ENCODE data around the gene ADO. TPM values are rescaled to one million over a fixed set of nuclear protein-coding genes. Genes with fewer than 3 reads are reported as not detected.

ADO gene
- total RNA-seq, 2 experiments from 2014 or later = 22.5 to 23.3 TPM

DNA sequence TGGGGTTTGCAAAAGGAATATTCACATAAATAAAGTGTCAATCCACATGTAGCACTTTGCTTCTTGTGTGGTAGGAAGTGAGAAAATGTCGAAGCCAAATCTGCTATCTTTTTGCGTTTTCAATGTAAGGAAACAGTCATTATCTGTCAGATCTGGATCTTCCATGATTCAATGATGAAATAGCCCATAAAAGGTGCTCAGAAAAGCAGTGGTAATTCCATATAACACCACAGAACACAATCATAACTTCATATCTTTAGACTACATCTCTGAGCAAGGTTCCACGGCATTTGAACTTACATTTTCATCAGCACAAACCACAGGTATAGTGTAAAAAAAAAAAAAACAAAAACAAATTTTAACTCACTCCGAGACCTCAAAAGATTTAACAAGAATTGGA, 51.5 kb downstream of the ADO start:
- H3K27ac Mint-ChIP-seq = peak overlapping the region; percentile 70
- no peak for DNase-seq

More for the DNA sequence above, 51.5 kb downstream of the ADO start:
- no peak overlapping the region for H3K4me3 Mint-ChIP-seq
- H3K27me3 Mint-ChIP-seq = peaks cover 4% of the 10 kb centered on the region
- peaks cover under 1% of the 10 kb centered on the region for H3K36me3 Mint-ChIP-seq
- no peaks in the 10 kb centered on the region for H3K9me3 Mint-ChIP-seq
- peaks cover 58% of the 10 kb centered on the region for H3K4me1 Mint-ChIP-seq

Other genes with a start within 250 kb of the ADO start
- 10 to 100 TPM; 52.1 to 53.2 TPM for gene EGR2, start 11.6 kb downstream of the ADO start, total RNA-seq

All from activated naive CD8-positive, alpha-beta T cell treated with anti-CD3 and anti-CD28 coated beads for 36 hours (primary cell).